IMR-90 (cell line): ENCODE data around the gene PCDHB12. TPM values are rescaled to one million over a fixed set of nuclear protein-coding genes. Genes with fewer than 3 reads are reported as not detected.
A peak's percentile ranks its signal among the peaks of the same experiment; 100 is the strongest.
"Not testable (repeated sequence)": the region's sequence is repeated elsewhere in the genome, so short reads cannot be mapped to it uniquely, and the experiment has no call there.

Experiments used
- ATAC-seq: fragments of 200-7000 bp; cut with Tn5 transposase; 2 replicates; pipeline ENCODE4 v1.9.1; 2020; ENCODE audit warnings: low read depth, mild to moderate bottlenecking, moderate library complexity
- BruUV-seq: library from RNA; stranded (reverse); fragments of 400-500 nt; replicated peaks from 2 replicates; lab custom pipeline; 2021; lab: Mats Ljungman, UMichigan
- CTCF ChIA-PET: fragments of 300-600 bp; formaldehyde crosslinking; extraction: SDS; loops from one replicate; lab custom pipeline; 2021; ENCODE audit warnings: antibody characterized with exemption; lab: Yijun Ruan, JAX
- POLR2A ChIA-PET: fragments of 300-600 bp; sonication (Branson Sonifier 250); formaldehyde crosslinking; loops from one replicate; lab custom pipeline; 2022; ENCODE audit warnings: antibody characterized with exemption; ENCODE audit not compliant: unreplicated experiment; lab: Charles Lee
- DNase-seq: peaks from one replicate; pipeline ENCODE4 v3.0.0; 2013
- H2AFZ ChIP-seq: replicated peaks from 2 replicates; pipeline ENCODE3; 2013; ENCODE audit warnings: low read length, mild to moderate bottlenecking; ENCODE audit not compliant: poor library complexity
- H2AK5ac ChIP-seq: 2 replicates; pipeline ENCODE4 v1.6.1; 2013; ENCODE audit warnings: low read depth, low read length, inconsistent platforms
- H2AK9ac ChIP-seq: replicated peaks from 2 replicates; pipeline ENCODE3; 2013; ENCODE audit warnings: mild to moderate bottlenecking, low read depth, low read length, moderate library complexity; ENCODE audit not compliant: poor library complexity
- H2BK120ac ChIP-seq: 2 replicates; pipeline ENCODE4 v1.6.1; 2013; ENCODE audit warnings: low read depth, low read length, inconsistent platforms
- H2BK15ac ChIP-seq: 3 replicates; pipeline ENCODE4 v1.6.1; 2013; ENCODE audit warnings: low read depth, low read length, inconsistent platforms
- H2BK20ac ChIP-seq: 2 replicates; pipeline ENCODE4 v1.6.1; 2013; ENCODE audit warnings: low read depth, mild to moderate bottlenecking, inconsistent platforms, low read length, moderate library complexity
- H2BK5ac ChIP-seq: 2 replicates; pipeline ENCODE4 v1.6.1; 2013; ENCODE audit warnings: mild to moderate bottlenecking, low read depth, low read length, inconsistent platforms; ENCODE audit not compliant: poor library complexity, severe bottlenecking
- H3K14ac ChIP-seq: replicated peaks from 2 replicates; pipeline ENCODE4 v1.6.1; 2013; ENCODE audit warnings: low read depth, low read length, inconsistent platforms
- H3K18ac ChIP-seq: 2 replicates; pipeline ENCODE4 v1.6.1; 2013; ENCODE audit warnings: low read depth, low read length, control low read depth
- H3K23ac ChIP-seq: 2 replicates; pipeline ENCODE4 v1.6.1; 2013; ENCODE audit warnings: low read depth, low read length, inconsistent platforms
- H3K27ac ChIP-seq: 2 replicates; pipeline ENCODE4 v1.5.1; 2013; ENCODE audit warnings: mild to moderate bottlenecking, control low read depth, low read length; ENCODE audit not compliant: insufficient read depth
- H3K27me3 ChIP-seq: 2 replicates; pipeline ENCODE4 v1.6.1; 2013; ENCODE audit warnings: low read length; ENCODE audit not compliant: control insufficient read depth, insufficient read depth
- H3K36me3 ChIP-seq: 2 replicates; pipeline ENCODE4 v1.6.1; 2013; ENCODE audit warnings: low read length, mixed read lengths; ENCODE audit not compliant: control insufficient read depth, insufficient read depth
- H3K4ac ChIP-seq: 2 replicates; pipeline ENCODE4 v1.6.1; 2013; ENCODE audit warnings: low read depth, low read length, inconsistent platforms
- H3K4me1 ChIP-seq: 2 replicates; pipeline ENCODE4 v1.6.1; 2013; ENCODE audit warnings: low read length, mixed read lengths; ENCODE audit not compliant: control insufficient read depth, insufficient read depth
- H3K4me2 ChIP-seq: 2 replicates; pipeline ENCODE4 v1.6.1; 2013; ENCODE audit warnings: low read depth, mild to moderate bottlenecking, control low read depth, low read length, moderate library complexity
- H3K4me3 ChIP-seq: 2 replicates; pipeline ENCODE4 v1.5.1; 2013; ENCODE audit warnings: low read depth, mild to moderate bottlenecking, control low read depth, low read length, moderate library complexity; ENCODE audit not compliant: insufficient read depth
- H3K56ac ChIP-seq: 2 replicates; pipeline ENCODE4 v1.6.1; 2013; ENCODE audit warnings: low read length, inconsistent platforms; ENCODE audit not compliant: insufficient read depth; ENCODE audit errors: extremely low read depth
- H3K79me1 ChIP-seq, 2 experiments: 2 replicates each; pipeline ENCODE4 v1.6.1; 2013; ENCODE audit warnings: low read length in 2 of 2, inconsistent platforms in 1 of 2, low read depth in 1 of 2
- H3K9ac ChIP-seq: 2 replicates; pipeline ENCODE4 v1.6.1; 2013; ENCODE audit warnings: low read depth, low read length, control low read depth
- H3K9me1 ChIP-seq: 2 replicates; pipeline ENCODE4 v1.6.1; 2013; ENCODE audit warnings: low read length, inconsistent platforms; ENCODE audit not compliant: insufficient read depth
- H3K9me3 ChIP-seq: 2 replicates; pipeline ENCODE4 v1.6.1; 2013; ENCODE audit warnings: low read length; ENCODE audit not compliant: control insufficient read depth, insufficient read depth
- H4K20me1 ChIP-seq: 2 replicates; pipeline ENCODE4 v1.6.1; 2013; ENCODE audit warnings: low read length, inconsistent platforms; ENCODE audit not compliant: insufficient read depth
- H4K5ac ChIP-seq: 2 replicates; pipeline ENCODE4 v1.6.1; 2013; ENCODE audit warnings: mild to moderate bottlenecking, low read depth, low read length, control low read depth
- H4K8ac ChIP-seq, 2 experiments: 2 replicates each; pipeline ENCODE4 v1.6.1; 2013; ENCODE audit warnings: low read depth in 2 of 2, low read length in 2 of 2, control low read depth in 1 of 2, inconsistent platforms in 1 of 2
- H4K91ac ChIP-seq: 2 replicates; pipeline ENCODE4 v1.6.1; 2013; ENCODE audit warnings: low read depth, low read length, inconsistent platforms; ENCODE audit not compliant: insufficient read depth
- WGBS, 2 experiments: methylation state at CpG; one replicate each; pipeline versions ENCODE4 v1.1.5 to v1.1.7; 2013; ENCODE audit warnings: missing lambda C conversion rate in 2 of 2; ENCODE audit not compliant: insufficient read length in 1 of 2; ENCODE audit errors: extremely low coverage in 2 of 2; 5-methylcytosine and 5-hydroxymethylcytosine counted together
- dilution Hi-C: fragments of 300-500 bp; cut with HindIII; formaldehyde crosslinking; loops from one replicate; pipeline ENCODE4 v1.14.3; 2018; ENCODE audit warnings: low sequenced_read_pairs; ENCODE audit not compliant: unreplicated experiment
- in situ Hi-C: fragments of 300-500 bp; cut with MboI; formaldehyde crosslinking; loops from 3 replicates; pipeline ENCODE4 v1.14.3; 2019; ENCODE audit warnings: low sequenced_read_pairs, inconsistent platforms, mixed read lengths
- intact Hi-C: fragments of 100-400 bp; cut with micrococcal nuclease; formaldehyde crosslinking; loops from 2 replicates; pipeline ENCODE4 v1.10.0; 2022
- polyA plus RNA-seq, 3 experiments: library from polyadenylated mRNA; depleted of rRNA; stranded (reverse); fragments of >200 nt; gene quantifications; 2 replicates each; pipeline ENCODE4 v1.2.3, GENCODE V29; 2012; ENCODE audit warnings: low replicate concordance in 1 of 3
- total RNA-seq: library from RNA; depleted of rRNA; stranded (reverse); fragments of >200 nt; gene quantifications from 2 replicates; pipeline ENCODE4 v1.2.3, GENCODE V29; 2012

Gene PCDHB12
- total and polyA plus RNA-seq, 2 of the 4 experiments (the other 2 are of a cell fraction): 0.09 to 0.18 TPM

DNA sequence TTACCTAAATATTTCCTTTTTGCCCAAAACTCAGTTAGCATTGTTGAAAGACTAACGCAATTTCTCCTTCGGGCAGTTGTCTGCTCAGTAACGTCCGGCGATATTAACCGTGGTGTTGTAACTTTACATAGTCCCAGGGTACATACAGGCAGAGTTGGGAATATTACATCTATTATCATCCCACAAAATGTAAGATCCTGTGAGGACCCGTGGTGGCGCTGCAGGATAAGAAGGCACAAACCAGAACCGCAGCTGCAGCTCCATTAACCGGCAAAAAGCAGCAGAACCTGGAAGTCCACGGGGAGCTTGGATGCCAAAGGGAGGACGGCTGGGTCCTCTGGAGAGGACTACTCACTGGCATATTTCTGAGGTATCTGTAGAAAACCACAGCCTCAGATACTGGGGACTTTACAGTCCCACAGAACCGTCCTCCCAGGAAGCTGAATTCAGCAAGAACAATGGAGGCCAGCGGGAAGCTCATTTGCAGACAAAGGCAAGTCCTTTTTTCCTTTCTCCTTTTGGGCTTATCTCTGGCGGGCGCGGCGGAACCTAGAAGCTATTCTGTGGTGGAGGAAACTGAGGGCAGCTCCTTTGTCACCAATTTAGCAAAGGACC is 30.8 kb upstream of the PCDHB12 start, which contains the start of gene PCDHB8:
PCDHB8 (plus strand) TSS at position 214 of the 615 bp plus-strand sequence; CDS start at position 459, 245 bp downstream.
- CTCF ChIA-PET, H3K9me1 ChIP-seq: not testable (repeated sequence)
- peak; percentile 14; the same call in 1 of the 2 replicates for ATAC-seq

GRCh38 chr5:141179371-141179770 is 29.1 kb upstream of the PCDHB12 start:
- H2AK5ac ChIP-seq, dilution Hi-C loops, H2BK20ac ChIP-seq, BruUV-seq, H3K4ac ChIP-seq, POLR2A ChIA-PET, H4K91ac ChIP-seq, H3K9me1 ChIP-seq, H2BK120ac ChIP-seq, H3K4me3 ChIP-seq, H3K4me2 ChIP-seq, H4K20me1 ChIP-seq, H3K4me1 ChIP-seq, H3K9ac ChIP-seq, H2BK15ac ChIP-seq, H3K23ac ChIP-seq, H4K5ac ChIP-seq, H2AFZ ChIP-seq, DNase-seq, intact Hi-C loops, H2BK5ac ChIP-seq, in situ Hi-C loops, H3K56ac ChIP-seq, H3K79me1 ChIP-seq, CTCF ChIA-PET, H3K27me3 ChIP-seq, H3K36me3 ChIP-seq, H3K14ac ChIP-seq, H2AK9ac ChIP-seq, H3K18ac ChIP-seq, H3K27ac ChIP-seq, H4K8ac ChIP-seq, ATAC-seq: not testable (repeated sequence)
- 40% methylated on average over 1 of the region's 39 CpGs; no CpG with 5 or more reads in 1 of the 2 experiments for WGBS, 2 experiments
- H3K9me3 ChIP-seq: peaks cover 20% of the 10 kb centered on the region; the same call in 1 of the 2 replicates

More for the DNA sequence above, 30.8 kb upstream of the PCDHB12 start, which contains the start of gene PCDHB8:
- BruUV-seq, H3K23ac ChIP-seq, H2AFZ ChIP-seq, H3K4me1 ChIP-seq, H2BK20ac ChIP-seq, H2AK9ac ChIP-seq, H4K8ac ChIP-seq, H4K5ac ChIP-seq, H2BK120ac ChIP-seq, H3K79me1 ChIP-seq, DNase-seq, H4K91ac ChIP-seq, H2BK15ac ChIP-seq, H4K20me1 ChIP-seq, H3K4ac ChIP-seq, H2BK5ac ChIP-seq, intact Hi-C loops, dilution Hi-C loops, H3K4me2 ChIP-seq, H3K56ac ChIP-seq, H3K36me3 ChIP-seq, POLR2A ChIA-PET, H3K9ac ChIP-seq, H2AK5ac ChIP-seq, H3K14ac ChIP-seq, in situ Hi-C loops, H3K27ac ChIP-seq, H3K27me3 ChIP-seq, H3K18ac ChIP-seq: not testable (repeated sequence)
- Histone ChIP-seq H3K9me3 (peaks cover 23% of the 10 kb centered on the region; the same call in 1 of the 2 replicates), H3K4me3 (0 out of 2 replicates have a peak within 1 kb of the TSS, but pooled peaks have one; percentile 26)
- WGBS, 2 experiments: no CpG with 5 or more reads among the region's 18 CpGs
